NCI-H2029 (cell line): Measurements from ENCODE around the gene UVSSA.
A peak's percentile ranks its signal among the peaks of the same experiment; 100 is the strongest.
"Not testable (repeated sequence)": the region's sequence is repeated elsewhere in the genome, so short reads cannot be mapped to it uniquely, and the experiment has no call there.

Source experiments
- DNase-seq: peaks from one replicate; lab custom pipeline; 2025; lab: John Stamatoyannopoulos, UW

The UVSSA gene

DNA sequence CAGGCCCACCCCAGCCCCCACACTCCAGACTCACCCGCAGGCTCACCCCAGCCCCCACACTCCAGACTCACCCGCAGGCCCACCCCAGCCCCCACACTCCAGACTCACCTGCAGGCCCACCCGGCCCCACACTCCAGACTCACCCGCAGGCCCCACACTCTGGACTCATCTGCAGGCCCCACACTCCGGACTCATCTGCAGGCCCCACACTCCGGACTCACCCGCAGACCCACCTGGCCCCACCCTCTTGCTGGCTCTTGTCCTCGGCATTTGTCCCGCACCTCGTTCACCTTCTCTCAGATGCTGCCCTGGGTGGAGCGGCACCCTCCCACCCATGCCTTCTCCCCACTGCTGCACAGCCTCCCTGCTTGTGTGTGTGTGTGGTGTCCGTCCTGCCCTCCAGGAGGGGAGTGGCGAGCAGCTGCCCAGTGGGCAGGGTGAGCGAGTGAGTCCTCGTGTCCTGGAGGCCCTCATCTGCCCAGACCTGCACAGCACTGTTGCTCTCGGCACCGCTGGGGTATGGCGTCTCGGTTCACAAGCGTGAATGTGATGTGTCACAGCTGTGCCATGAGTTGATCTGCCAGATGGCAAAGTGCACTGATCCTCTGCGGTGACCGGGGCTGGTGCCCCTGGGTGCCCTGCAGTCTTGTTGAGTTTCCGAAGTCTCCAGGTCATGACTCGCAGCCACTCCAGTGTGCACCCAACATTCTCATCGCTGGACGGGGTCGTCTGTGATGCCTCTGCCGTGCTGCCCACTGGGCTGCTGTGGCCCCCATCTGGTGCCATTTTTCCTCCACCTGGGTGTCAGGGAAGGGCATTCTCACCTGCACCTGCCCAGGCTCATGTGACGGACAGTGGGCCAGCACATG, 29.6 kb upstream of the UVSSA start:
- no peak for DNase-seq

DNA sequence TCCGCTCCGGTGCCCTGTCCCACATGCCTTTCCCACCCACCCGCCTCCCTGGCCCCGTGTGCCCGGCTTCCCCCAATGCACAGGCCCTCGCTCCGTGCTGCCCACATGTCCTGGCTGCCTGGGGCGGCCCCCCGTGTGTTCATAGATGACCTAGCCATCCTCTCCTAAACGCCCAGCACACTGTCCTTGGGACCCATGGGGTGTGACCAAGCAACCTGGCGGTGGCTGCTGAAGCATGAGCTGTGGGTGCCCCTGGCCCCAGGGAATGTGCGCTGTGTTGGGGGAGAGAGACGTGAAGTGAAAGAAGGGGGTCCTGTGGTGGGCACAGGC, 29.0 kb upstream of the UVSSA start:
- no peak for DNase-seq

- no peak for DNase-seq
Observed at GRCh38 chr4:1318488-1319213, 28.4 kb upstream of the UVSSA start.

GRCh38 chr4:1321486-1321885, 25.5 kb upstream of the UVSSA start:
- DNase-seq, result no peak

- no peak for DNase-seq
Observed at GRCh38 chr4:1321946-1322650, 24.9 kb upstream of the UVSSA start.

DNA sequence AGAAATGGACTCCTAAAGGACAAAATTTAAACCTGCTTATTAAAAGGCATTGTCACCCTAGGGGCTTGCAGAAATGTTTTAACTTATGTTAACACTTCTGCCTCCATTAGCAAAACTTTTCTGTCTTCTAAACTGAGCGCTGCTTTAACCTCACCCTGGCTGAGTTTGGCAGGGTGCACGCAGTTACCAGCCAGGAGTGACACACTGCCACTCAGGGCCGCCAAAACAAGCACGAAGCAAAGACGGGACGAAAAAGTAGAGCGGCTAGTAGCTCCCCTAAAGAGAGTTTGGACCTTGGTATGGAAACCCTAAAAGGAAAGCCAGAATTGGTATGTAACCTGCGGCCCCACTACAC, 23.8 kb upstream of the UVSSA start:
- no peak for DNase-seq

DNA sequence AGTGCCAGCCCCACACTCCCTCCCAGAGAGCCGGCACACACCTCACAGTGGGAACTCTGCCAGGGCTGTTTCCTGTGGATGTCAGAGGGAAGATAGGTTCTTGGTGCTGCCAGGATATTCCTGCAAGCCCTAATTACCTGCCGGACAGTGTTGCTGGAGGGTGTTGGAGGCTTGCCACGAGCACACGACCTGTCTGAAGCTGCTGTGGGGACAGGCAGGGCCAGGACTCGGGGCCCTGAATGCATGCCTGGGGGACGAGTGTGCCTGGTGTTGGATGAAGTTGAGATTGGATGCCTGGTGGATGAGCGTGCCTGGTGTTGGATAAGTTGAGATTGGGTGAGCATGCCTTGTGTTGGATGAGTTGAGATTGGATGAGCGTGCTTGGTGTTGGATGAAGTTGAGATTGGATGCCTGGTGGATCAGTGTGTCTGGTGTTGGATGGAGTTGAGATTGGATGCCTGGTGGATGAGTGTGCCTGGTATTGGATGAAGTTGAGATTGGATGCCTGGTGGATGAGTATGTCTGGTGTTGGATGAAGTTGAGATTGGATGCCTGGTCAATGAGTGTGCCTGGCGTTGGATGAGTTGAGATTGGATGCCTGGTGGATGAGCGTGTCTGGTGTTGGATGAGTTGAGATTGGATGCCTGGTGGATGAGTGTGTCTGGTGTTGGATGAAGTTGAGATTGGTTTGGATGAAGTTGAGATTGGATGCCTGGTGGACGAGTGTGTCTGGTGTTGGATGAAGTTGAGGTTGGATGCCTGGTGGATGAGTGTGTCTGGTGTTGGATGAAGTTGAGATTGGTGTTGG, 23.2 kb upstream of the UVSSA start:
- DNase-seq, result peak; percentile 10

GRCh38 chr4:1324443-1325175, 22.4 kb upstream of the UVSSA start:
- not testable (repeated sequence) for DNase-seq

GRCh38 chr4:1325176-1325480, 21.9 kb upstream of the UVSSA start:
- no peak for DNase-seq

- no peak for DNase-seq
Observed at GRCh38 chr4:1325681-1326635, 21.1 kb upstream of the UVSSA start.

- no peak for DNase-seq
Observed at GRCh38 chr4:1326751-1327525, 20.1 kb upstream of the UVSSA start.

GRCh38 chr4:1327526-1328266, 19.3 kb upstream of the UVSSA start:
- no peak for DNase-seq

DNA sequence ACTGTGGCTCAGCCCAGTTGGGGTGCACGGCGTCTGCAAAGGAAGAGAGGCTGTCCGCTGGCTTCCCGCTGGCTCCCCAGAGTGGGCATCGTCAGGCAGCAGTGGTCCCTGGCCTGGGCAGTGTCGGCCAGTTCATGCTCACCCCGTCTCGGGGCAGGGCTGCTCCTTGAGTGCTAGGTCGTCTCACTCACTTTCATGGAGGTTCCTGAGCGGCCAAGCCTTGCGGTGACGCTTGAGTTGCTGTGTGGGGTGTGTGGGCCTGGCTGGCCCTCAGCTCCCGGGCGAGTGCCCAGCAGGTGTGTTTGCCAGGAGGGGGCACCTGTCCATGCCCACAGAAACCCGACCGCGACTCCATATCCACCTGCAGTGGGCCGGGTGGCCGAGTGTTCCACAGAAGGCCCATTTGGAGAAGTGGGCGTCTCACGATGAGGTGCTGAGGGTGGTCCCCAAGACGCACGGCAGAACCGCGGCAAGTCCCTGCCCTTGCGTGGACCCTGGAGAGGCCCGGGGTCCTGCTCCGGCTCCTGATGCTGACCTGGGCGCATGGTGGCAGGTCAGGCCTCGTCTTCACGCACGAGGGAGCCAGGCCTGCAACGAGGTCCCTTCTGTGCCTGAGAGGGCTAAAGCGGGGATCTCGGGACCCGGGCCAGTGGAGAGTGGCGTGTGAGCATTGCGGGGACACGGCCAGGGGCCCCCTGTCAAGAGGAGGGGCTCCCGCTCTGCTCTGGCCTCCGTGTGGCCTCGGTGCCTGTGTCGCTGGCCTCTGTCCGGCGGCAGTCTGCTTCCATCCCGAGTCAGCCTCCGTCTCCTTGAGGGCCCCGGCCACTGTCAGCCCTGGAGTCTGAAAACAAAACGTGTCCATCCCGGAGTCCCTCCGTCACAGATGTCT, 18.5 kb upstream of the UVSSA start:
- DNase-seq, result no peak

- DNase-seq, result no peak
Observed at GRCh38 chr4:1329408-1330371, 17.3 kb upstream of the UVSSA start.

DNA sequence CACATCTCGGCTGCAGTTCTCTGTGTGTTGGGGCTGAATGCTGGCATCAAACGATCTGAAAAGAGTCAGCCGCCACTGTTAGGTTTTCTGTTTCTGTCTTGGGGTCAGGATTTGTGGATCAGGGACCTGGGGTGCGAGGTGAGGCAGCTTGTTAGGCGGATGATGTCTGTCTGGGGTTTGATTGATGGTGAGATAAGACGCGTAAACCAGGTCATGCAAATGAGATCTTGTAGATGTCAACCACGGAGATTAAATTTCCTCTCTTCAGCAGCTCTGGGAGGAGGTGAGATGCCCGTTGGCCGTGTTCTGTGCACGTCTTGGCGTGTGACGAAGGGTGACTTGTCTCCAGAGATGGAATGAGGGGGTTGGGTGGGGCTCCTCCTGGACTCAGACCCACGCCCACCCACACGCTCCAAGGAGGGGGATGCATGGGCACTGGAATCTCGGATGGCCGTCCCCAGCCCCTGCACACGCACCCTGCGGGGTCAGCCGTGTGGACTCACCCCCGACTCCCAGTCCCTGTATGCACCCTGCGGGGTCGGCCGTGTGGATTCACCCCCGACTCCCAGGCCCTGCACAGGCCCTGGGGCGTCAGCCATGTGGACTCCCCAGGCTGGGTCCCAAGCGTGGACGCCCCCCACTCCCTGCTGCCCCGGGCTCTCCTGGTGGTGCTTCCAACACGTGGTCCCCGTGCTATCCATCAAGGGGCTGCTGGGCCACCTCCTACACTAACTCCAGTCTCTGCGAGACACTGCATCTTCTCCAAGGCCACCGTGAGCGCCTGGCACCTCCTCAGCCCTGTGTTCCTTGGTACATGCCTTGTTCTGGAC, 16.0 kb upstream of the UVSSA start:
- DNase-seq, result no peak
